BE2C (cell line): Measurements from ENCODE around the gene TTC36.

ENCODE experiments used
- DNase-seq: peaks from one replicate; pipeline ENCODE4 v3.0.0-alpha.2; 2020
- H3K27me3 ChIP-seq: fragments of 250-450 bp; sonication (Bioruptor Pico); 2 replicates; pipeline ENCODE4 v1.5.1; 2020; ENCODE audit warnings: mild to moderate bottlenecking
- H3K36me3 ChIP-seq: fragments of 250-450 bp; sonication (Bioruptor Pico); 2 replicates; pipeline ENCODE4 v1.5.1; 2020; ENCODE audit warnings: mild to moderate bottlenecking
- H3K4me1 ChIP-seq: fragments of 250-450 bp; sonication (Bioruptor Pico); 2 replicates; pipeline ENCODE4 v1.5.1; 2020
- H3K4me3 ChIP-seq: 2 replicates; pipeline ENCODE4 v1.5.1; 2011; ENCODE audit warnings: low read depth, low read length
- H3K9me3 ChIP-seq: fragments of 250-450 bp; sonication (Bioruptor Pico); 2 replicates; pipeline ENCODE4 v1.5.1; 2020
- CTCF ChIP-seq: IDR thresholded peaks from 2 replicates; pipeline ENCODE4 v1.5.1; 2012; ENCODE audit warnings: mild to moderate bottlenecking, low read depth, low read length

TTC36 gene

GRCh38 chr11:118530180-118530682, 3.0 kb downstream of the TTC36 start:
- DNase-seq, result no peak
- H3K4me1 ChIP-seq, result no peaks in the 10 kb centered on the region

DNA sequence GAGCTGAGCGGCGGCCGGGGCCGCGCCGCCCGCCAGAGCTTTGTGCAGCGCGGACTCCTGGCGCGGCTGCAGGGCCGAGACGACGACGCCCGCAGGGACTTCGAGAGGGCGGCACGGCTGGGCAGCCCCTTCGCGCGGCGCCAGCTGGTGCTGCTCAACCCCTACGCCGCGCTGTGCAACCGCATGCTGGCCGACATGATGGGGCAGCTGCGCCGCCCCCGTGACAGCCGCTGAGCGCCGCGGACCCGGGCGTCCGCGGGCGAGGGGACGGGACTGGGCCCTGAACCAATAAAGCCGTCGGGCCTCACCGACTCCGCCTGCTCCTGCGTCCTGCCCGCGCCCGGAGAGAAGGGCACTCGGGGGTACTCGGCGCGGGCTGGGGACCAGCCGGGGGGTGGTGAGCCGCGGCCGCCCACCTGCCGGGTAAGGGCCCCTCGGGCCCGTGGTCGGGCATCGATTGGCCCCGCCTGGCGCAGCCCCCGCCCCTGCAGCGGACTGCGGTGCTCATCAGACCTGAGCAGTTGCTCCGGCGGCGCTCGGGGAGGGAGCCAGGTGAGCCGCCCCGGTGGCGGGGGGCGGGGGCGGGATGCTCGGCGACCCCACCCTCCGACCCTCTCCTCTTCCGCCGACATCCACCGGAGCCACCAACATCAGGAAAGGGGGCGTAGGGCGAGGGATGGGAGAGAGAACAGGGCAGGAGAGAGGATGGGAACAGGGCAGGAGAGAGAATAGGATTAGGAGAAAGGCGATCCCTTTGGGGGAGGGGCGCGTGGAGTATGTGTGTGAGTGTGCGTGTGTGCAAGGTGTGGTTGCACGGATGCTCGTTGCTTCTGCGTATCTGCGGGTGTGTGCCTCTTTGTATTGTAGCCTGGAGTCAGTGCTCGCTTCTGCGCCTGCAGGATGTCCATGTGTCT, 3.7 kb downstream of the TTC36 start, which contains the start of gene TMEM25:
TSS of gene TMEM25 (plus strand) at position 510 of the 914 bp plus-strand sequence. CDS start 610 bp downstream, outside the sequence.
- H3K4me1 ChIP-seq, result no peaks in the 10 kb centered on the region
- no peaks in the 10 kb centered on the region for H3K27me3 ChIP-seq
- DNase-seq, result peak; percentile 82
- H3K9me3 ChIP-seq, result no peaks in the 10 kb centered on the region
- no peak for TF ChIP-seq CTCF
- H3K36me3 ChIP-seq, result no peaks in the 10 kb centered on the region
- peak within 1 kb of the TSS; percentile 71 for H3K4me3 ChIP-seq

More at GRCh38 chr11:118530180-118530682, 3.0 kb downstream of the TTC36 start:
- H3K4me3 ChIP-seq, result peak overlapping the region; percentile 71
- TF ChIP-seq CTCF, result no peak
- H3K9me3 ChIP-seq, result no peaks in the 10 kb centered on the region
- peaks cover under 1% of the 10 kb centered on the region for H3K36me3 ChIP-seq
- H3K27me3 ChIP-seq, result no peaks in the 10 kb centered on the region

DNA sequence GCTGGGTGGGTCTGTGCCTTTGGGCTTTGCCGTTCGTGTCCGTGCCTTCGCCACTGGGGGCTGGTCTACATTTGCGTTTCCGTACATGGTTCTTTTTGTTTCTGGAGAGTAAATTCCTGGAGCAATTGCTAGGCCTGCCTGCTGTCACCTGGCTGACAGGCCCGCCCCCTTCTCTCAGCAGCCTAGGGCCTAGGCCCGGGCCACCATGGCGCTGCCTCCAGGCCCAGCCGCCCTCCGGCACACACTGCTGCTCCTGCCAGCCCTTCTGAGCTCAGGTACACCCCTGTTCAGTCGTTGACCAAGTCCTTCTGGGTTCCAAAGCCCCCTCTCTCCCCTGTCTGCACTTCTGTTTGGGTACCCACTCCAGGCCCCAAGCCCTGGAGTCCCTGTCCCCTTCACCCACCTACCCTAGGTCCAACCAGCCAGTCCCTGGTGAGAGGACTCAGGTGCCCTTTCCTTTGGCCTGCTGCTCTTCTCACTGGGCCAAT, 4.4 kb downstream of the TTC36 start:
- Histone ChIP-seq H3K9me3 (no peaks in the 10 kb centered on the region), H3K4me3 (peak overlapping the region; percentile 71), H3K36me3 (no peaks in the 10 kb centered on the region), H3K27me3 (no peaks in the 10 kb centered on the region), H3K4me1 (no peaks in the 10 kb centered on the region)
- TF ChIP-seq CTCF, result no peak
- DNase-seq, result no peak

- no peak for TF ChIP-seq CTCF
- no peak for DNase-seq
- Histone ChIP-seq H3K4me1 (no peaks in the 10 kb centered on the region), H3K9me3 (no peaks in the 10 kb centered on the region), H3K27me3 (no peaks in the 10 kb centered on the region), H3K36me3 (no peaks in the 10 kb centered on the region), H3K4me3 (peak overlapping the region; percentile 71)
These were observed 4.8 kb downstream of the TTC36 start for GRCh38 chr11:118532091-118532490.

- H3K36me3 ChIP-seq, result no peaks in the 10 kb centered on the region
- H3K9me3 ChIP-seq, result no peaks in the 10 kb centered on the region
- DNase-seq, result no peak
These were observed 5.8 kb downstream of the TTC36 start for GRCh38 chr11:118532852-118533768.

More at GRCh38 chr11:118532852-118533768, 5.8 kb downstream of the TTC36 start:
- Histone ChIP-seq H3K4me3 (no peak overlapping the region), H3K27me3 (no peaks in the 10 kb centered on the region), H3K4me1 (no peaks in the 10 kb centered on the region)
- no peak for TF ChIP-seq CTCF
